Non-pigmented ciliary epithelial cell (primary cell): ENCODE measurements around the gene ATP1A2.

Source experiments
- DNase-seq: peaks from one replicate; pipeline ENCODE4 v3.0.0-alpha.2; 2010; ENCODE audit warnings: low read depth

The ATP1A2 gene

DNA sequence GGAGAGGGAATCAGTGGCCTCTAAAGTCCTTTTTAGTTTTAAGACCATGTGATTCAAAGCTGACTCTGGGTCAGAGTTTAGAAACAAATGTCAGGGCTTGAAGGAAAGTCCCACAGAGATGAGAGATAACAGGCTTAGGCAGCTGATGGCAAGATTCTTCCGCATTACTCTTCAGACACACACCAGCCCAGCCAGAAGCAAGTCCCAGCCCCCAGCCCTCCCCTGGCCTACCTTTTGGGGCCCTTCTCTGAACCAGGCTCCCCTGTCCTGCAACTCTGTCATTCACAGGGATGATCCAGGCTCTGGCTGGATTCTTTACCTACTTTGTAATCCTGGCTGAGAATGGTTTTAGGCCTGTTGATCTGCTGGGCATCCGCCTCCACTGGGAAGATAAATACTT, 61.7 kb downstream of the ATP1A2 start:
- no peak for DNase-seq

- DNase-seq: no peak
These were observed 62.1 kb downstream of the ATP1A2 start for GRCh38 chr1:160177667-160178066.

- no peak for DNase-seq
These were observed 63.2 kb downstream of the ATP1A2 start for GRCh38 chr1:160178731-160179130.

DNA sequence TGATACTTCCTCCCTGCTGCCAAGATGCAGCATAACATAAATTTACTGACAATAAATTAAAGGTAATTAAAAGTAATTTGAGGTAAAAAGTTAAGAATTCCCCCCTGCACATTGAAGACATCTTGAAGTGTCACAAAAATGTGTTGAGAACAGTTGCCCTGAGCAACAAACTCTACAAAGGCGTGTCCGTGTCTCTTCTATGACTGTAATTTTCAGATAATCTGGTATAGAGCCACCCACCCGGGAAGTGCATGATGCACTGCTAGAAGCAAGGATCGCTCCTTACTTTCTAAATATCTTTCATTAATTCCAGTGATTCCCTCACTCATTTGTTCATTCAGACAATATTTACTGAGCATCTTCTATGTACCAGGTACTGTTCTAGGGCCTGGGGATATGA, 63.8 kb downstream of the ATP1A2 start:
- no peak for DNase-seq

- no peak for DNase-seq
These were observed 70.7 kb downstream of the ATP1A2 start for GRCh38 chr1:160186246-160186645.

GRCh38 chr1:160186729-160187128, 71.2 kb downstream of the ATP1A2 start:
- DNase-seq: no peak

DNA sequence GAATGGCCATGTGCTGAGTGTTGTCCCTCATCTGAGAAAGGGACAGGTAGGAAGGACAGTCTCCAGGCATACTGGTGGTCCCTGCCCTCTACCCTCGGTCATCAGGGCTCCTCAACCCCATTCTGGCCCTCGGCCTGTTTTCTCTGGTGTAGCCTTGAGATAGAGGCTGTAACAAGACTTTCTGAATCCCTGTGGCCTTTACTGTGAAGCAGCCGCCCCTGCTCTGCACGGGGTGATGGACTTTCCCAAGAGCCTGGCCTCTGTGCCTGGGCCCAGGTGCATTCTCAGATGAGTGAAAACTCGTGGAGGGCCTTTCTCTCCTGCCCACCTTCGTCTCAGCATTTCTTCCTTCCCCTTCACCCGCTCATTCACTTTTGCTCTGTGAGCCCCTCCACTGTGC, 71.8 kb downstream of the ATP1A2 start:
- no peak for DNase-seq

- no peak for DNase-seq
These were observed 72.8 kb downstream of the ATP1A2 start for GRCh38 chr1:160188341-160188740.

DNA sequence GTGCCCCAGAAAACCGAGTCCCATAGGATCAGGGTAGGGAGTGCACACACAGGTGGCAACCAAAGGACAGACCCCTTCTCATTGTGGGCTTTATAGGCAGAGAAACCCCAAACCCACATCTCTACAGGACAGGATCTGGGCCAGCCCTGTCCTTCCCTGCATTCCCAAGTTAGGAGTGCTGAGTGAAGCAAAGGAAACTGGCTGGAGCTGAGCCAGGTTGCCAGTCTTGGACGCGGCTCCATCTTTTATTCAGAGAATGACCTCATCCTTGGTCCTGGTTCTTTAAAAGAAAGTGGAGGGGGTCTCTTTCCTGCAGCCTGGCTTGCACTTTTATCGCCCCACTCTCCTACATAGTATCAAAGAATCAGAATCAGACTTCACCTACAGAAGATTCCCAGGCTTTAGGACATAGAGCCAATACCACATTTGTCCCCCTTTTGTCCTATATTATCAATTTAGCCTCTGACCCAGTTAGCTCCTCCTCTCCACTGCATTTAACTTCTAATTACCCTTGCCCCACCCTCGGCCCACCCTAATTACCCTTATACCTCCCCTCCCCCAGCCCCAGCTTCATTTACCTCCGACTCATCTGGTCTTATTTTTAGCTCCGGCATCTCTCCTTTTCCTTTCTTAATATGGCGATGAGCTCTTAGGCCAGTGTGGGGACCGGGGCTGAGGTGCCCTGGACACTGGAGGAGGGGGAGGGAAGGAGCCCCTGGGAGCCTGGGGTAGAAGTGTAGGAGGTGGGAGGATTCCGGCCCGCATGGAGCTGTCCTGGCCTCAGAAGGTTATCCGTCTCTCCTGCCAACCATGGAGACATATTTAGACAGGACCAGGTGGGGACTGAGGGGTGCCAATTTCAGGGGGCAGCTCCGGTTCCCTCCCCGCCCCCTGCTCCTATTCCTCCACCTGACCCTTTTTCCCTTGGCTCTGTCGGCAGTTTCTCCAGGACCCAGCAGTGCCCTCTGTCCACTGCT, 74.4 kb downstream of the ATP1A2 start, which contains the start of gene CASQ1:
TSS of gene CASQ1 (plus strand) at position 927 of the 977 bp plus-strand sequence. CDS start 177 bp downstream, outside the sequence.
- no peak for DNase-seq

GRCh38 chr1:160191756-160192155, 76.2 kb downstream of the ATP1A2 start:
- no peak for DNase-seq

DNA sequence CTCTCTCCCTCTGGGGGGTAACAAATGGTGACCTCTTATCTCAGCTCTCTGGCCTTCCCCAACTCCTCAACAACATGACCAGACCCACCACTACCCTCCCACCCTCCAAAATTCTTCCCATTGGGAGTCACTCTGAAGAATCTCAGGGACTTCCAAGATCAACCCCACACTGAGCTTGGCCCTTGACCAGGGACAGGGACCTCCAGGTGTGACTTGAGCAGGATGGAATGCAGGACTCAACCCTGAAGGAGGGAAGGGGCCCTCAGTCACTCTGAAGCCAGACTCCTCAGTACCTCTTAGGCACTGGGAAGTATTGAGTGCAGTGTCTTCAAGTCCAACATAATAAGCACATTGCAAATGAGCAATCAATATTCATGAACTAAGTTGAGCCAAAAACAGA, 76.7 kb downstream of the ATP1A2 start:
- no peak for DNase-seq
